IPS-18a (cell line): ENCODE measurements around the gene PLXDC2.

Source experiments
- H3K27ac ChIP-seq: one replicate; pipeline ENCODE4 v1.5.1; 2013; ENCODE audit warnings: low read length
- H3K27me3 ChIP-seq: one replicate; pipeline ENCODE4 v1.6.1; 2013; ENCODE audit warnings: mild to moderate bottlenecking, low read length; ENCODE audit not compliant: control insufficient read depth, insufficient read depth
- H3K36me3 ChIP-seq: one replicate; pipeline ENCODE4 v1.6.1; 2013; ENCODE audit warnings: low read depth, low read length; ENCODE audit not compliant: control insufficient read depth
- H3K4me1 ChIP-seq: one replicate; pipeline ENCODE4 v1.6.1; 2013; ENCODE audit warnings: low read depth, low read length; ENCODE audit not compliant: control insufficient read depth
- H3K4me3 ChIP-seq: one replicate; pipeline ENCODE4 v1.5.1; 2013; ENCODE audit warnings: low read length
- H3K9ac ChIP-seq: one replicate; pipeline ENCODE4 v1.6.1; 2013; ENCODE audit warnings: mild to moderate bottlenecking, low read length, moderate library complexity
- H3K9me3 ChIP-seq: one replicate; pipeline ENCODE4 v1.6.1; 2013; ENCODE audit warnings: low read depth, low read length; ENCODE audit not compliant: control insufficient read depth

The PLXDC2 gene

DNA sequence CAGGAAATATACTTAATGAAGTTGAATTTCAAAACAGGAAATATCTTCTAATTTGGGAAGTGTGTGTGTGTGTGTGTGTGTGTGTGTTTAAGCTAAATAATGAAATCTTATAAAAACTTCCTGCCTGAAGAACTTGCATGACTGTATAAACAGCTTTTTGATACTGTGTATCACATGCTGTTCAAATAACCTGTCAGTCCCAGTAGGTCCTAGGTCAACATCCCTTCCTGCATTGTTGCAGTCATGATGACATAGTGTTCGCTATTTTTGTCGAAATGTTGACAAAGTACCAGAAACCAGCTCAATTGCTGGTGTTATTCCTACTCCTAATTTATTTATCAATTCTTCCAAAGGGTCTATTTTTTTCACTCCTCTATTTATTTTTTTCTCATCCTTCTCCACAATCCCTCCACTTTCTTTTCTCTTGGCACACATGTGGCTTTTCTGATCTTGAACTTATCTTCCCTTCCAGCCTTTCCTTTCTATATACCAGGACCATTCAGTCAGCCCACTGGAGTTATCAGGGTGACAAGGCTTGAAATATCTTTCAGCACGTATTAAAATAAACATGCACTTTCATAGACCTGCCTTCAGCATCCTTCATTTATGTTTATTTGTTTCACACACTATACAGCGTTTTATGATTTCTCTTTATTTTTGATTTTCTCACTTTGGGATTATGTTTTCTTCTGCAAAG lies 115.8 kb downstream of the PLXDC2 start:
- H3K27ac ChIP-seq, result no peak overlapping the region

DNA sequence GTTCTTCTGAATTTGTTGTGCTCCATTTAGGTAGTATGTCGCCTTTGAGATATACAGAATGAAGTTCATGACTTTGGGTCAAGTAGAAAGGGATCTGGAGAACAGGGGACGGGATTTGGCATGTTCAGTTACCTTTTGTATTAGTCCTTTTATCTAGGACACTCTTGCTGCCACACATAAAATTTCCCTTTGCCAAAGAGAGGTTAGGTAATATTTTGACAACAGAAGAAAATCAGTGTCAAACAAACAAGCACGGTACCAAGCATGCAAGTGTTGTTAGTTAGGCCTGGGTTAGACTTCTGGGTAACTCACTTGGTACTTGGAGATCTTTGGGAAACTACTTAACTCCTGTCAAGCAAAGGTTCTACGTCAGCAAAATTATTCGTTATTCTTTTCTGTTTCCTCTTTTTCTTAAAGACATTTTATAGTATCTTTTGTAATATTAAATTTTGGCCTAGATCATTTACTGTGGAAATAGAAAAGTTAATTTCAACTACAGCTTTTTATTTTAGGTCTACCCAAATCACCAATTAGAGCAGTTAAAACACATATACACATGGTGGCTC lies 116.7 kb downstream of the PLXDC2 start:
- Histone ChIP-seq H3K4me3 (no peak overlapping the region), H3K27me3 (no peaks in the 10 kb centered on the region), H3K4me1 (peaks cover 13% of the 10 kb centered on the region), H3K27ac (no peak overlapping the region), H3K9me3 (no peaks in the 10 kb centered on the region), H3K9ac (no peak overlapping the region), H3K36me3 (no peaks in the 10 kb centered on the region)

More for the DNA sequence above, 115.8 kb downstream of the PLXDC2 start:
- Histone ChIP-seq H3K9ac (no peak overlapping the region), H3K4me1 (peaks cover 10% of the 10 kb centered on the region), H3K9me3 (no peaks in the 10 kb centered on the region), H3K27me3 (no peaks in the 10 kb centered on the region), H3K36me3 (no peaks in the 10 kb centered on the region), H3K4me3 (no peak overlapping the region)

DNA sequence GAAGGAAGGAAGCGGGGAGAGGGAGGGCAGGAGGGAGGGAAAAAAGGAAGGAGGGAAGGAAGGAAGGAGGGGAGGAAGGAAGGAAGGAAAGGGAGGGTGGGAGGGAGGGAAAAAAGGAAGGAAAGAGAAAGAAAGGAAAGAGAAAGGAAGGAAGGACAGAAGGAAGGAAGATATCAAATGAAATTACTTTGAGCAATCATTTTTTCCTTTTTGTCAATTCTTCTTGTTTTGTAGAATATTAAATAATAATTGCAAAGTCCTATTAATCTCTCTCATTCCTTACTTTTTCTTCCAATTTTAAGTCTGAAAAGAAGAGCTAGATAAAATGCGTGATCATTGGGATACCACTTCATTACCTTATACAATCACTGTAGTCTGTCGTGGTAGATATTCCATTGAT lies 117.5 kb downstream of the PLXDC2 start:
- H3K27me3 ChIP-seq, result no peaks in the 10 kb centered on the region
- no peaks in the 10 kb centered on the region for H3K9me3 ChIP-seq
- H3K36me3 ChIP-seq, result no peaks in the 10 kb centered on the region
- H3K4me1 ChIP-seq, result peaks cover 15% of the 10 kb centered on the region
- no peak overlapping the region for H3K27ac ChIP-seq
- H3K9ac ChIP-seq, result no peak overlapping the region
- H3K4me3 ChIP-seq, result no peak overlapping the region

DNA sequence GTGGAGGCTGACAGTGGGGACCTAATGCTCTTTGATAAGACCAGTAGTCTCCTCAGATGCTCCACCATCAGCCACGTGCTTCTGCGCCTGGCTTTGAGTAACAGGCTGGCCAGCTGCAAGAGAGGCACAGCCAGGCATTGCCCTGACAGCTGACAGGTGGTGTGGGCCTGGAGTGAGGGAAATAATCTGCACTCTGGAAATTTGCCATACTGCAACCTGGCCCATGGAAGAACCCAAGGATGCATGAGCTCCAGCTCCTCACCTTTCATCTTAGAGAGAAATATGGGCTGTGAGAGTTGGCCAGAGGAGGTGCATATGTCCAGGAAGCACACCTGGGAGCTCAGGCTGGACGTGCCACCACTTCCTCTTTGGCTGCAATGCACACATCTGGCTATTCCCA lies 118.9 kb downstream of the PLXDC2 start:
- Histone ChIP-seq H3K36me3 (no peaks in the 10 kb centered on the region), H3K4me1 (peaks cover 12% of the 10 kb centered on the region), H3K4me3 (no peak overlapping the region), H3K9ac (no peak overlapping the region), H3K27ac (no peak overlapping the region), H3K27me3 (no peaks in the 10 kb centered on the region), H3K9me3 (no peaks in the 10 kb centered on the region)

DNA sequence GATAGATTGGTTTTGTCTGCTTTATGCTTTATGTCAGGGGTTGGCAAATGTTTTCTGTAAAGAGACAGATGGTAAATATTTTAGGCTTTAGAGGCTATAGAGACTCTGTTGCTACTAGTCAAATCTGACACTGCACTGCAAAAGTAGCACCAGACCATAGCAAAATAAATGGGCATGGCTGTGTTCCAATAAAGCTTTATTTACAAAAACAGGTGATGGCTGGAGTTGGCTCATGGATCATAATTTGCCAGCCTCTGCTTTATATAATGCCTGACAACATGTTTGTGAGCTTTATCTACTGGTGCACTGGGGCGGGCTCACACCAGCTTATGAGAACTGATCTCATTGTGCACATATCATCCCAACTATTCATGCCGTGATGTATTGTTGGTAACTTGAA lies 120.1 kb downstream of the PLXDC2 start:
- H3K9me3 ChIP-seq, result no peaks in the 10 kb centered on the region
- no peak overlapping the region for H3K9ac ChIP-seq
- no peaks in the 10 kb centered on the region for H3K27me3 ChIP-seq
- peaks cover 13% of the 10 kb centered on the region for H3K4me1 ChIP-seq
- H3K36me3 ChIP-seq, result no peaks in the 10 kb centered on the region
- no peak overlapping the region for H3K27ac ChIP-seq
- no peak overlapping the region for H3K4me3 ChIP-seq

DNA sequence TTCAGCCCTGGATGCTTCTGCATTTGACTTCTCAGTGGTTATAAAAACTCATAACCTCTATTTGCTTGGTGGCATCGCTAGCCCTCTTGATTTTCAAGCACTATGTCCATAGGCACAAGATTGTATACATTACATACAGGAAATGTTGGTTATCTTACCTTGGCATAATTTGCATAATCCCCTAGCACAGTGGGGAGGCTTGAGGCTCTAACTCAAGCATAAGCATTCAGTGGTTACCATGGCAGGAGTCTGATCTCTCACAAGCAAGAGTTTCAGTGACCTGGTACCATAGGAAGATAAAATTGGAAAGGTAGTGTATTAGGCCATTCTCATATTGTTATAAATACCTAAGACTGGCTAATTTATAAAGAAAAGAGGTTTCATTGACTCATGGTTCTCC lies 121.8 kb downstream of the PLXDC2 start:
- Histone ChIP-seq H3K9me3 (no peaks in the 10 kb centered on the region), H3K9ac (no peak overlapping the region), H3K4me3 (no peak overlapping the region), H3K4me1 (peaks cover 17% of the 10 kb centered on the region), H3K27ac (no peak overlapping the region), H3K36me3 (no peaks in the 10 kb centered on the region), H3K27me3 (no peaks in the 10 kb centered on the region)

DNA sequence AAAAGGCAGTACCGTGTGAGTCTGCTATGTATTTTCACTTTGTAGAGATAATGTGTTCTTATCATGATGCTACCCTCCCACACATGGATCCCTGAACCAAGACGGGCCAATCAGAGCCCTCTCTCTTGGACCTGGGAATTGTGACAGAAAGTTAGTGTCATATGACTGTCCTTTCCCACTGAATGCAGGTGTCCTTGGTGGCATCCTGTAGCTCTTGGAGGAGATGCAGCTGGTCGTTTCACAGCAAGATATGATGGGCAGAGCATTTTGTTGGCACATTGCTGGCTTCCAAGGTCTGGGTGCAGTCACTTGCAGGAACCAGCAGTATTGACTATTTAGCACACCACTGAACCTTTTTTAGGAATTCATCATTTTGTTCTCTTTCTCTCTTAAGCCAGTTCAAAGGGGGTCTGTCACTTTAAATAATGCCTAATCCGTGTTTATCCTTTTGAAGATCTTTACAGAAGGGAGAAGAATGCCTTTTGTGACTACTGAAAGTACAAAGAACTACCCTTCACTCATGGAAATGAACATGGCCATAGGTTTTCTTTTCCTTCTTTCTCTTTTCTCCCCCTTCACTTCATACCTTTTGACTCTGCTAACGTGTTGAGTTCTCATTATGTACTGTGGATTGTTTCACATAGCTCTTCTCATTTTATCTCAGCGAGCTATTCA lies 125.1 kb downstream of the PLXDC2 start:
- H3K27ac ChIP-seq, result no peak overlapping the region
- H3K27me3 ChIP-seq, result no peaks in the 10 kb centered on the region
- no peak overlapping the region for H3K4me3 ChIP-seq
- H3K9me3 ChIP-seq, result peaks cover 2% of the 10 kb centered on the region
- H3K4me1 ChIP-seq, result peaks cover 17% of the 10 kb centered on the region
- no peak overlapping the region for H3K9ac ChIP-seq
- H3K36me3 ChIP-seq, result no peaks in the 10 kb centered on the region

DNA sequence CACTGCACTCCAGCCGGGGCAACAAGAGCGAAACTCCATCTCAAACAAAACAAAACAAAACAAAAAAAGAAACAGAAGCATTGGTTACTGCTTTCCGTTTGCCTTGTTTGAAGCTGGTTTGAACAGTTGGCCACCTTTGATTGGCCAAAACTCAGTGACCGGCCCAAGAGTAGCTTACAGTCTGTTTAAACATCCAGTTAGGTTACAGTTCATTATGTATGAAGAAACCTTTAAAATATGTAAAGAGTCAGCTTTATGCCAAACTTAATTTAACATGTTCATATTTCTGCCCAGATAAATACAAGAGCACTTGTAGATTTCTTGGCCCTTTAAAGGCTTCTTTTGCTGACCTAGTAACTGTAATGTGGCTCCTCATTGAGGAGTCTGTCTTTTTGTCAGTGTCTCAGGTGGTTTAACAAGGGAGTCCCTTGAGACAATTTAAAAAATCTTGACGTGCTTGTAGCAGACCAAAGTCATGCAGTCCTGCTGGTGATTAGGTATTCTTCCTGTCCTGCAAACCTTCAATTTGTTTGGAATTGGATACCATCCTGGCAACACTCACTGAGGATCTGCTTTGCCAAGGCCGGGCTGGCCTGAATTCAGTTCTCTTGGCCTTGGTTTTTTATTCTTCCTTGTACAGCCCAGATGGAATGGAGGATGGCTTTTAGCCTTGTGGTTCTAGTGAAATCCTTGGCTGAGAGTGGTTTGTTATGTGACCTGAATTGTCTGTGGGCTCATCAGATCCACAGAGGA lies 128.9 kb downstream of the PLXDC2 start:
- Histone ChIP-seq H3K9ac (no peak overlapping the region), H3K36me3 (no peaks in the 10 kb centered on the region), H3K27me3 (no peaks in the 10 kb centered on the region), H3K27ac (no peak overlapping the region), H3K4me3 (no peak overlapping the region), H3K9me3 (peaks cover 3% of the 10 kb centered on the region), H3K4me1 (peaks cover 12% of the 10 kb centered on the region)

DNA sequence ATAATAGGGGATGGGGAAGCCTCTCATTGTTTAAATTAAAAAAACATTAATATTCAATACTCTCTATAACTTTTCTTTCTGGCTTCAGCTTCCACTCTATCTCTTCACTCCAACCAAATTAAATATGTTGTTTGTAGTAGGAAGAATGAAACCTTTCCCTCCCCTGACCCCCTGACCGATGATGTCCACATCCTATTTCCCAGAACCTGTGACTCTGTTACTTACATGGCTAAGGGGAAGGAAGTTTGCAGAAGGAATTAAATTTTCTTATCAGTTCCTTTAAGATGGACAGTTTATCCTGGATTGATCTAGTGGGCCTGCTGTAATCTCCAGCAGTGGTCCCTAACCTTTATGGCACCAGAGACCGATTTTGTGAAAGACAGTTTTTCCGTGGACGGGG lies 130.0 kb downstream of the PLXDC2 start:
- H3K36me3 ChIP-seq, result no peaks in the 10 kb centered on the region
- H3K27me3 ChIP-seq, result no peaks in the 10 kb centered on the region
- no peak overlapping the region for H3K9ac ChIP-seq
- no peak overlapping the region for H3K4me3 ChIP-seq
- peaks cover 3% of the 10 kb centered on the region for H3K9me3 ChIP-seq
- no peak overlapping the region for H3K27ac ChIP-seq
- peaks cover 8% of the 10 kb centered on the region for H3K4me1 ChIP-seq

DNA sequence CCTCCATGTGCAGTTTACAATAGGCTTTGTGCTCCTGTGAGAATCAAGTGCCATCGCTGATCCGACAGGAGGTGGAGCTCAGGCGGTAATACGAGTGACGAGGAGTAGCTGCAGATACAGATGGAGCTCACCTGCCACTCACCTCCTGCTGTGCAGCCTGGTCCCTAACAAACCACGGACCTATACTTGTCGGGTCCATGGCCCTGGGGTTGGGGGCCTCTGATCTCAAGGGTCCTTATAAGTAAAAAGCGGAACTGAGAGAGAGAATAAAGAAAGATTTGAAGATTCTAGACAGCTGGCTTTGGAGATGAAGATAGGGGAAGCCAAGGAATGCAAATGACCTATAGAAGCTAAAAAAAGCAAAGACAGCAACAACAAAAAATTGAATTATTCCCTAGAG lies 130.6 kb downstream of the PLXDC2 start:
- Histone ChIP-seq H3K27ac (no peak overlapping the region), H3K4me3 (no peak overlapping the region), H3K9me3 (peaks cover 3% of the 10 kb centered on the region), H3K27me3 (no peaks in the 10 kb centered on the region), H3K36me3 (no peaks in the 10 kb centered on the region), H3K4me1 (peaks cover 3% of the 10 kb centered on the region), H3K9ac (no peak overlapping the region)

DNA sequence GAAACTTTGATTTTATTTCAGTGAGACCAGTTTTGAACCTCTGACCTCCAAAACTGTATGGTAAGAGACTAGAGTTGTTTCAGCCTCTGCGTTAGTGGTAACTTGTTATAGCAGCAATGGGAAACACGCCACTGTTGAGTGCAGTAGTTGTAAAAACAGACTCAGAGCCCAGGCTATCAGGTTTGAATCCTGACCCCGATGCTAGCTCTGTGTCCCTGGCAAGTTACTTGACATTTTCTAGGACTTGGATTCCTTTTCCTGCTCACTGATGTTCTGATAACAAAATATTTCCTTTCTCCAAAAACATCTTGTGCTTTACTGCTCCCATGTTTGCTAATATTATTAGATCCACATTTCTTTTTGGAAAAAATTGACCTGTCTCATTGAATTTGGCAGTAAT lies 131.0 kb downstream of the PLXDC2 start:
- H3K4me1 ChIP-seq, result no peaks in the 10 kb centered on the region
- no peak overlapping the region for H3K27ac ChIP-seq
- H3K4me3 ChIP-seq, result no peak overlapping the region
- H3K9me3 ChIP-seq, result peaks cover 3% of the 10 kb centered on the region
- no peak overlapping the region for H3K9ac ChIP-seq
- H3K36me3 ChIP-seq, result no peaks in the 10 kb centered on the region
- H3K27me3 ChIP-seq, result no peaks in the 10 kb centered on the region
